Fibroblast of lung (primary cell): Measurements from ENCODE around the gene CPSF7. TPM values are rescaled to one million over a fixed set of nuclear protein-coding genes. Genes with fewer than 3 reads are reported as not detected.

ENCODE experiments used
- DNase-seq, 2 donors: peaks; one replicate each; pipeline versions ENCODE4 v3.0.0 to v3.0.0-alpha.2; 2010; ENCODE audit warnings: low read depth in 2 of 2
- H2AFZ ChIP-seq: 2 replicates; pipeline ENCODE4 v1.5.1; 2012; ENCODE audit warnings: low read length, control low read depth, inconsistent platforms
- H3K27ac ChIP-seq: 2 replicates; pipeline ENCODE4 v1.5.1; 2011; ENCODE audit warnings: low read length, control low read depth; ENCODE audit not compliant: insufficient read depth
- H3K27me3 ChIP-seq: 2 replicates; pipeline ENCODE4 v1.5.1; 2011; ENCODE audit warnings: mild to moderate bottlenecking, low read length; ENCODE audit not compliant: control insufficient read depth, insufficient read depth
- H3K36me3 ChIP-seq: 2 replicates; pipeline ENCODE4 v1.5.1; 2011; ENCODE audit warnings: low read length; ENCODE audit not compliant: control insufficient read depth, insufficient read depth
- H3K4me1 ChIP-seq: 2 replicates; pipeline ENCODE4 v1.5.1; 2011; ENCODE audit warnings: low read length; ENCODE audit not compliant: control insufficient read depth, insufficient read depth; ENCODE audit errors: extremely low read depth
- H3K4me2 ChIP-seq: 2 replicates; pipeline ENCODE4 v1.5.1; 2011; ENCODE audit warnings: low read length, control low read depth; ENCODE audit not compliant: insufficient read depth; ENCODE audit errors: extremely low read depth
- H3K4me3 ChIP-seq, 4 experiments: fragments of 200-600 bp in 1 of 4; sonication (generic) in 1 of 4; replicated peaks in 1 of 4; 2 replicates each; pipeline ENCODE4 v1.5.1; 2011 to 2016; ENCODE audit warnings: low read length in 4 of 4, low read depth in 3 of 4, mild to moderate bottlenecking in 3 of 4, control low read depth in 2 of 4, inconsistent platforms in 1 of 4, mixed read lengths in 1 of 4; ENCODE audit not compliant: insufficient read depth in 1 of 4; ENCODE audit errors: control extremely low read depth in 1 of 4
- H3K79me2 ChIP-seq: 2 replicates; pipeline ENCODE4 v1.5.1; 2012; ENCODE audit warnings: mild to moderate bottlenecking, low read length, inconsistent platforms; ENCODE audit not compliant: control insufficient read depth, insufficient read depth
- H3K9ac ChIP-seq: 2 replicates; pipeline ENCODE4 v1.5.1; 2011; ENCODE audit warnings: mild to moderate bottlenecking, low read length, control low read depth; ENCODE audit not compliant: insufficient read depth
- H3K9me3 ChIP-seq: 2 replicates; pipeline ENCODE4 v1.5.1; 2012; ENCODE audit warnings: low read depth, low read length; ENCODE audit not compliant: control insufficient read depth, insufficient read depth
- H4K20me1 ChIP-seq: 2 replicates; pipeline ENCODE4 v1.5.1; 2011; ENCODE audit warnings: low read length; ENCODE audit not compliant: control insufficient read depth, insufficient read depth; ENCODE audit errors: extremely low read depth
- CTCF ChIP-seq, 2 donors: IDR thresholded peaks in 1 of 2; conservative IDR thresholded peaks in 1 of 2; 1 replicate in 1 of 2; 2 replicates in 1 of 2; pipeline ENCODE4 v1.5.1; 2011 to 2012; ENCODE audit warnings: low read length in 2 of 2, control low read depth in 1 of 2, inconsistent platforms in 1 of 2, low read depth in 1 of 2, mild to moderate bottlenecking in 1 of 2
- EZH2 ChIP-seq: IDR thresholded peaks from 2 replicates; pipeline ENCODE4 v1.5.1; 2012; ENCODE audit warnings: low read length, control low read depth, mild to moderate bottlenecking; ENCODE audit errors: missing control alignments
- polyA plus RNA-seq, 2 donors: library from polyadenylated mRNA; depleted of rRNA in 1 of 2; stranded (reverse) in 1 of 2; unstranded in 1 of 2; fragments of >200 nt; gene quantifications; 2 replicates each; pipeline ENCODE4 v1.2.1, GENCODE V29; 2011 to 2012; ENCODE audit warnings: missing spikeins in 1 of 2
- total RNA-seq: library from RNA; depleted of rRNA; stranded (reverse); fragments of >200 nt; gene quantifications from 2 replicates; pipeline ENCODE4 v1.2.1, GENCODE V29; 2014

Gene CPSF7
- total and polyA plus RNA-seq, 2 donors (not counting 1 experiment from before 2014, with no cell fraction given), result 18.0 to 38.1 TPM

DNA sequence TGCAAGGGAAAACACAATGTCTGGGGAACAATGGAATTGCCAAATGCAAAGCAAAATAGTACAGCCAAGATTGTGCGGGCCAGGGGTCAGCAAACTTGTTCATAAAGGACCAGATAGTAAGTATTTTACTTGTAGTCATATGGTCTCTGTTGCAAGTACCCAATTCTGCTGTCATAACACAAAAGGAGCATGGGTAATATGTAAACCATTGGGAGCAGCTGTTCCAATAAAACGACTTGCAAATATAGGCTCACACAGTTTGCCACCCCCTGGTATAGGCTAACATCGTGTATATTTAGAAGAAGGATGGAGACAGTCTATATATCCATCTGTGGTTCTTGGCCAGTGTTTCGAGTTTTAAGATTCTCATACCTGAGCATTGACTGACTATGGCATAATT lies 15.7 kb upstream of the CPSF7 start:
- TF ChIP-seq CTCF (conservative IDR thresholded peaks at IDR 0.05 in 1 of 2, IDR thresholded peaks at IDR 0.05 in 1 of 2; ENCODE audit: low read depth in 1 of 2, low read length in 2 of 2) (no peak), EZH2 (no peak)
- H3K27ac ChIP-seq, result no peak overlapping the region
- H3K9me3 ChIP-seq, result no peaks in the 10 kb centered on the region
- H3K4me3 ChIP-seq, result no peak overlapping the region
- no peak overlapping the region for H3K9ac ChIP-seq
- peaks cover 2% of the 10 kb centered on the region for H3K4me1 ChIP-seq
- H2AFZ ChIP-seq, result no peak overlapping the region
- no peak overlapping the region for H3K4me2 ChIP-seq
- H4K20me1 ChIP-seq, result no peaks in the 10 kb centered on the region
- H3K36me3 ChIP-seq, result peaks cover 12% of the 10 kb centered on the region
- DNase-seq, result peak in 1 of 2 donors; percentile 44
- H3K79me2 ChIP-seq, result peaks cover 2% of the 10 kb centered on the region
- no peaks in the 10 kb centered on the region for H3K27me3 ChIP-seq

DNA sequence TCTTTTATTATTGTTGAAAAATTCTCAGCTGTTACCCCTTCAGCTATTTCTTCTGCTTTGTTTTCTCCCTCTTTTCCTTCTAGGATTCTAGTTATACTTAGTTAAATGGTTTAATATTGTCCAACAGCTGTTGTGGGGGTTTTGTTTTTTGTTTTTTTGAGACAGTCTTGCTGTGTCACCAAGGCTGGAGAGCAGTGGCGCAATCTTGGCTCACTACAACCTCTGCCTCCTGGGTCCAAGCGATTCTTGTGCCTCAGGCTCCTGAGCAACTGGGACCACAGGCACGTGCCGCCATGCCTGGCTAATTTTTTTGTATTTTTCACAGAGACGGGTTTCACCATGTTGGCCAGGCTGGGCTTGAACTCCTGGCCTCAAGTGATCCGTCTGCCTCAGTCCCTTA lies 12.8 kb upstream of the CPSF7 start:
- no peak overlapping the region for H2AFZ ChIP-seq
- no peaks in the 10 kb centered on the region for H3K27me3 ChIP-seq
- no peak overlapping the region for H3K27ac ChIP-seq
- no peak for TF ChIP-seq EZH2
- no peak for TF ChIP-seq CTCF (conservative IDR thresholded peaks at IDR 0.05 in 1 of 2, IDR thresholded peaks at IDR 0.05 in 1 of 2; ENCODE audit: low read depth in 1 of 2, low read length in 2 of 2)
- H3K4me2 ChIP-seq, result no peak overlapping the region
- no peaks in the 10 kb centered on the region for H3K9me3 ChIP-seq
- H3K9ac ChIP-seq, result no peak overlapping the region
- peaks cover 6% of the 10 kb centered on the region for H3K36me3 ChIP-seq
- no peak overlapping the region for H3K4me3 ChIP-seq
- no peak for DNase-seq
- peaks cover 2% of the 10 kb centered on the region for H3K4me1 ChIP-seq
- H4K20me1 ChIP-seq, result no peaks in the 10 kb centered on the region
- peaks cover 2% of the 10 kb centered on the region for H3K79me2 ChIP-seq

DNA sequence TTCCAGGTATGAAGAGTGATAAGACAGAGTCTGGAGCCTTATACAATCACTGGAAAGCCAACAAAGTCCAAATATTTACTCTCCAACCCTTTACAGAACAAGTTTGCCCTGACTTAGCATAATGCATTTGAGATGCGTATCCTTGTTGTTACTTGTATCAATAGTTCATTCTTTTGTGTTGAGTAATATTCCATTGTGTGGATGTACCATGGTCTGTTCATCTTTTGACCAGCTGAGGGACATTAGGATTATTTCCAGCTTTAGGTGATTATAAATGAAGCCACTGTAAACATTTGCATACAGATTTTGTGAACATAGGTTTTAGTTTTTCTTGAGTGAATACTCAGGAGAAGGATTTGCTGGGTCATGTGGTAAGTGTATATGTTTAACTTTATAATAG lies 9.8 kb upstream of the CPSF7 start:
- Histone ChIP-seq H4K20me1 (no peaks in the 10 kb centered on the region), H3K79me2 (peaks cover 24% of the 10 kb centered on the region), H3K27ac (no peak overlapping the region), H2AFZ (no peak overlapping the region), H3K4me2 (no peak overlapping the region), H3K4me3 (no peak overlapping the region), H3K36me3 (peaks cover 1% of the 10 kb centered on the region), H3K9me3 (no peaks in the 10 kb centered on the region), H3K9ac (no peak overlapping the region), H3K27me3 (no peaks in the 10 kb centered on the region), H3K4me1 (no peaks in the 10 kb centered on the region)
- no peak for DNase-seq
- TF ChIP-seq EZH2 (no peak), CTCF (conservative IDR thresholded peaks at IDR 0.05 in 1 of 2, IDR thresholded peaks at IDR 0.05 in 1 of 2; ENCODE audit: low read depth in 1 of 2, low read length in 2 of 2) (no peak)
